Embryonic facial prominence (tissue), 1 donor: ENCODE data around the gene RAB39A.
A peak's percentile ranks its signal among the peaks of the same experiment; 100 is the strongest.
"Not testable (repeated sequence)": the region's sequence is repeated elsewhere in the genome, so short reads cannot be mapped to it uniquely, and the experiment has no call there.

Source experiments
- DNase-seq: peaks from one replicate; pipeline ENCODE4 v3.0.0-alpha.2; 2016; ENCODE audit errors: extremely low spot score

Gene RAB39A

GRCh38 chr11:107928046-107928766 is at the start of gene RAB39A:
RAB39A (plus strand) TSS chr11:107928448; CDS start chr11:107928569, 121 bp downstream.
- DNase-seq = peak; percentile 93

- not testable (repeated sequence) for DNase-seq
Measured at GRCh38 chr11:107881471-107881870, 46.8 kb upstream of the RAB39A start.

GRCh38 chr11:107882095-107882820 is 46.0 kb upstream of the RAB39A start:
- no peak for DNase-seq

GRCh38 chr11:107898270-107898669 is 30.0 kb upstream of the RAB39A start:
- peak; percentile 18 for DNase-seq

- no peak for DNase-seq
Measured at GRCh38 chr11:107908211-107908610, 20.0 kb upstream of the RAB39A start.

GRCh38 chr11:107912415-107912814 is 15.8 kb upstream of the RAB39A start:
- not testable (repeated sequence) for DNase-seq

- no peak for DNase-seq
Measured at GRCh38 chr11:107915229-107915628, 13.0 kb upstream of the RAB39A start.

- DNase-seq = no peak
Measured at GRCh38 chr11:107916671-107917241, 11.5 kb upstream of the RAB39A start.

- DNase-seq = no peak
Measured at GRCh38 chr11:107921997-107922396, 6.3 kb upstream of the RAB39A start.

GRCh38 chr11:107923519-107923918 is 4.7 kb upstream of the RAB39A start:
- not testable (repeated sequence) for DNase-seq

GRCh38 chr11:107924306-107924705 is 3.9 kb upstream of the RAB39A start:
- DNase-seq = no peak

GRCh38 chr11:107927559-107927958 is 689 bp upstream of the RAB39A start:
- DNase-seq = no peak

- DNase-seq = no peak
Measured at GRCh38 chr11:107928767-107929507, 689 bp downstream of the RAB39A start.

- DNase-seq = no peak
Measured at GRCh38 chr11:107929611-107930200, 1.5 kb downstream of the RAB39A start.

GRCh38 chr11:107931206-107931605 is 3.0 kb downstream of the RAB39A start:
- no peak for DNase-seq

GRCh38 chr11:107947904-107948303 is 19.7 kb downstream of the RAB39A start:
- no peak for DNase-seq

GRCh38 chr11:107948328-107948727 is 20.1 kb downstream of the RAB39A start:
- DNase-seq = not testable (repeated sequence)

GRCh38 chr11:107951155-107951554 is 22.9 kb downstream of the RAB39A start:
- DNase-seq = no peak

GRCh38 chr11:107953446-107953845 is 25.2 kb downstream of the RAB39A start:
- no peak for DNase-seq

- no peak for DNase-seq
Measured at GRCh38 chr11:107956543-107956942, 28.3 kb downstream of the RAB39A start.

GRCh38 chr11:107957109-107957588 is 28.9 kb downstream of the RAB39A start:
- no peak for DNase-seq

- no peak for DNase-seq
Measured at GRCh38 chr11:107961480-107961879, 33.2 kb downstream of the RAB39A start.
